ENCODE measurements around the gene LTN1. TPM values are rescaled to one million over a fixed set of nuclear protein-coding genes. Genes with fewer than 3 reads are reported as not detected.
"Not testable (repeated sequence)": the region's sequence is repeated elsewhere in the genome, so short reads cannot be mapped to it uniquely, and the experiment has no call there.

Gene LTN1
- total and polyA plus RNA-seq, 2 donors (not counting 1 experiment from before 2014, with no cell fraction given), result 6.6 to 30.1 TPM

- peak overlapping the region in 4 of 5 experiments; percentile 76 to 91 (median 82) for H3K4me3 ChIP-seq (ENCODE audit: control extremely low read depth in 1 of 5, extremely low read depth in 1 of 5, insufficient read depth in 1 of 5, low read depth in 2 of 5, low read length in 4 of 5)
- CTCF ChIA-PET, result interaction anchor here (2.1 to 2.7 kb wide), 2 partner anchors 13 to 15 kb away, joined by 12 to 16 read pairs; no protein-coding TSS in a partner anchor
- H3K4me3 Mint-ChIP-seq, result peak overlapping the region; percentile 95
Observed at GRCh38 chr21:29017639-29018237, 25.1 kb upstream of the LTN1 start.

GRCh38 chr21:29011236-29011635, 18.6 kb upstream of the LTN1 start:
- H3K4me2 ChIP-seq (replicated peaks; ENCODE audit: low read depth, low read length, poor library complexity, severe bottlenecking); H3K4me1 ChIP-seq (ENCODE audit: control insufficient read depth in 2 of 2, insufficient read depth in 2 of 2, low read length in 2 of 2); H4K20me1 ChIP-seq (ENCODE audit: control insufficient read depth, insufficient read depth, low read length, poor library complexity, severe bottlenecking); H3K9ac ChIP-seq (ENCODE audit: low read length); intact Hi-C loops (cut with micrococcal nuclease); H3K27me3 Mint-ChIP-seq; H3K36me3 ChIP-seq (replicated peaks in 1 of 2; ENCODE audit: control extremely low read depth in 1 of 2, control insufficient read depth in 1 of 2, extremely low read depth in 1 of 2, insufficient read depth in 2 of 2, low read length in 1 of 2); CTCF ChIA-PET; H3K27ac Mint-ChIP-seq; H3K27ac ChIP-seq (ENCODE audit: low read length in 2 of 2); H2AFZ ChIP-seq (ENCODE audit: insufficient read depth, low read depth, low read length, poor library complexity, severe bottlenecking); H3K4me1 Mint-ChIP-seq; H3K79me2 ChIP-seq (ENCODE audit: control insufficient read depth, insufficient read depth, low read length); H3K9me3 ChIP-seq (ENCODE audit: control extremely low read depth in 1 of 3, control insufficient read depth in 2 of 3, insufficient read depth in 1 of 3, low read length in 2 of 3); ATAC-seq (ENCODE audit: low read depth); H3K27me3 ChIP-seq (replicated peaks in 1 of 4; ENCODE audit: control extremely low read depth in 1 of 4, control insufficient read depth in 3 of 4, insufficient read depth in 4 of 4, low read length in 3 of 4); H3K9me3 Mint-ChIP-seq (ENCODE audit: insufficient read depth); H3K4me3 Mint-ChIP-seq; POLR2A ChIA-PET; DNase-seq; H3K4me3 ChIP-seq (ENCODE audit: control extremely low read depth in 1 of 5, extremely low read depth in 1 of 5, insufficient read depth in 1 of 5, low read depth in 2 of 5, low read length in 4 of 5): not testable (repeated sequence)
- WGBS (ENCODE audit: insufficient coverage), result 100% methylated on average over 2 of the region's 30 CpGs

More at GRCh38 chr21:29017639-29018237, 25.1 kb upstream of the LTN1 start:
- Histone ChIP-seq H3K4me1 (ENCODE audit: control insufficient read depth in 2 of 2, insufficient read depth in 2 of 2, low read length in 2 of 2) (peaks cover 14 to 18% of the 10 kb centered on the region in 2 donors), H4K20me1 (ENCODE audit: control insufficient read depth, insufficient read depth, low read length, poor library complexity, severe bottlenecking) (no peaks in the 10 kb centered on the region), H2AFZ (ENCODE audit: insufficient read depth, low read depth, low read length, poor library complexity, severe bottlenecking) (peak overlapping the region; percentile 83), H3K9ac (ENCODE audit: low read length) (peak overlapping the region; percentile 77), H3K79me2 (ENCODE audit: control insufficient read depth, insufficient read depth, low read length) (peaks cover 33% of the 10 kb centered on the region), H3K27ac (ENCODE audit: low read length in 2 of 2) (peak overlapping the region in 1 of 2 donors; percentile 0), H3K27me3 (replicated peaks in 1 of 4; ENCODE audit: control extremely low read depth in 1 of 4, control insufficient read depth in 3 of 4, insufficient read depth in 4 of 4, low read length in 3 of 4) (no peaks in the 10 kb centered on the region), H3K36me3 (replicated peaks in 1 of 2; ENCODE audit: control extremely low read depth in 1 of 2, control insufficient read depth in 1 of 2, extremely low read depth in 1 of 2, insufficient read depth in 2 of 2, low read length in 1 of 2) (no peaks in the 10 kb centered on the region), H3K9me3 (ENCODE audit: control extremely low read depth in 1 of 3, control insufficient read depth in 2 of 3, insufficient read depth in 1 of 3, low read length in 2 of 3) (no peaks in the 10 kb centered on the region), H3K4me2 (replicated peaks; ENCODE audit: low read depth, low read length, poor library complexity, severe bottlenecking) (peak overlapping the region; percentile 85)
- intact Hi-C loops (cut with micrococcal nuclease), result no loop called here
- peak overlapping the region; percentile 28 for H3K27ac Mint-ChIP-seq
- POLR2A ChIA-PET, result no interaction called here
- ATAC-seq (ENCODE audit: low read depth) (no peak), DNase-seq (peak; percentile 15)
- H3K4me1 Mint-ChIP-seq, result peaks cover 20% of the 10 kb centered on the region
- TF ChIP-seq, protein P1, sequence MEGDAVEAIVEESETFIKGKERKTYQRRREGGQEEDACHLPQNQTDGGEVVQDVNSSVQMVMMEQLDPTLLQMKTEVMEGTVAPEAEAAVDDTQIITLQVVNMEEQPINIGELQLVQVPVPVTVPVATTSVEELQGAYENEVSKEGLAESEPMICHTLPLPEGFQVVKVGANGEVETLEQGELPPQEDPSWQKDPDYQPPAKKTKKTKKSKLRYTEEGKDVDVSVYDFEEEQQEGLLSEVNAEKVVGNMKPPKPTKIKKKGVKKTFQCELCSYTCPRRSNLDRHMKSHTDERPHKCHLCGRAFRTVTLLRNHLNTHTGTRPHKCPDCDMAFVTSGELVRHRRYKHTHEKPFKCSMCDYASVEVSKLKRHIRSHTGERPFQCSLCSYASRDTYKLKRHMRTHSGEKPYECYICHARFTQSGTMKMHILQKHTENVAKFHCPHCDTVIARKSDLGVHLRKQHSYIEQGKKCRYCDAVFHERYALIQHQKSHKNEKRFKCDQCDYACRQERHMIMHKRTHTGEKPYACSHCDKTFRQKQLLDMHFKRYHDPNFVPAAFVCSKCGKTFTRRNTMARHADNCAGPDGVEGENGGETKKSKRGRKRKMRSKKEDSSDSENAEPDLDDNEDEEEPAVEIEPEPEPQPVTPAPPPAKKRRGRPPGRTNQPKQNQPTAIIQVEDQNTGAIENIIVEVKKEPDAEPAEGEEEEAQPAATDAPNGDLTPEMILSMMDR (IDR thresholded peaks at IDR 0.05), result no peak
- TF ChIP-seq EZH2 (IDR thresholded peaks at IDR 0.05; ENCODE audit: borderline replicate concordance, insufficient read depth, low read depth, low read length, poor library complexity, severe bottlenecking), result no peak
- no peaks in the 10 kb centered on the region for H3K27me3 Mint-ChIP-seq
- no peaks in the 10 kb centered on the region for H3K9me3 Mint-ChIP-seq (ENCODE audit: insufficient read depth)
- WGBS (ENCODE audit: insufficient coverage), result 71% methylated on average over 6 of the region's 6 CpGs
